Osteocyte (in vitro differentiated cells): Measurements from ENCODE around the gene SAMD1. TPM values are rescaled to one million over a fixed set of nuclear protein-coding genes. Genes with fewer than 3 reads are reported as not detected.
A peak's percentile ranks its signal among the peaks of the same experiment; 100 is the strongest.

Source experiments
- DNase-seq: peaks from one replicate; pipeline ENCODE4 v3.0.0; 2021; ENCODE audit warnings: mixed read lengths; ENCODE audit not compliant: unreplicated experiment; ENCODE audit errors: extremely low spot score
- H3K27ac Mint-ChIP-seq: one replicate; pipeline ENCODE4 v1.8.0; 2021; ENCODE audit warnings: mild to moderate bottlenecking, mixed read lengths; ENCODE audit not compliant: unreplicated experiment
- H3K27me3 Mint-ChIP-seq: one replicate; pipeline ENCODE4 v1.8.0; 2021; ENCODE audit warnings: mixed read lengths; ENCODE audit not compliant: unreplicated experiment
- H3K36me3 Mint-ChIP-seq: one replicate; pipeline ENCODE4 v1.8.0; 2021; ENCODE audit warnings: mixed read lengths; ENCODE audit not compliant: unreplicated experiment
- H3K4me1 Mint-ChIP-seq: one replicate; pipeline ENCODE4 v1.8.0; 2021; ENCODE audit warnings: mixed read lengths; ENCODE audit not compliant: unreplicated experiment
- H3K4me3 Mint-ChIP-seq: one replicate; pipeline ENCODE4 v1.8.0; 2021; ENCODE audit warnings: mild to moderate bottlenecking, moderate library complexity, mixed read lengths; ENCODE audit not compliant: unreplicated experiment
- H3K9me3 Mint-ChIP-seq: one replicate; pipeline ENCODE4 v1.8.0; 2021; ENCODE audit warnings: mixed read lengths; ENCODE audit not compliant: unreplicated experiment
- total RNA-seq: library from RNA; stranded (reverse); gene quantifications from 2 replicates; pipeline ENCODE4 v1.2.1, GENCODE V29; 2021
- TF ChIP-seq, protein P1 (sequence below): fragments of 200-600 bp; sonication (generic); IDR thresholded peaks from 2 replicates; pipeline ENCODE4 v1.5.0; 2021; ENCODE audit warnings: antibody characterized with exemption, mild to moderate bottlenecking, moderate library complexity

The SAMD1 gene
- total RNA-seq, 1 donor from 2014 or later, result 34.9 TPM

DNA sequence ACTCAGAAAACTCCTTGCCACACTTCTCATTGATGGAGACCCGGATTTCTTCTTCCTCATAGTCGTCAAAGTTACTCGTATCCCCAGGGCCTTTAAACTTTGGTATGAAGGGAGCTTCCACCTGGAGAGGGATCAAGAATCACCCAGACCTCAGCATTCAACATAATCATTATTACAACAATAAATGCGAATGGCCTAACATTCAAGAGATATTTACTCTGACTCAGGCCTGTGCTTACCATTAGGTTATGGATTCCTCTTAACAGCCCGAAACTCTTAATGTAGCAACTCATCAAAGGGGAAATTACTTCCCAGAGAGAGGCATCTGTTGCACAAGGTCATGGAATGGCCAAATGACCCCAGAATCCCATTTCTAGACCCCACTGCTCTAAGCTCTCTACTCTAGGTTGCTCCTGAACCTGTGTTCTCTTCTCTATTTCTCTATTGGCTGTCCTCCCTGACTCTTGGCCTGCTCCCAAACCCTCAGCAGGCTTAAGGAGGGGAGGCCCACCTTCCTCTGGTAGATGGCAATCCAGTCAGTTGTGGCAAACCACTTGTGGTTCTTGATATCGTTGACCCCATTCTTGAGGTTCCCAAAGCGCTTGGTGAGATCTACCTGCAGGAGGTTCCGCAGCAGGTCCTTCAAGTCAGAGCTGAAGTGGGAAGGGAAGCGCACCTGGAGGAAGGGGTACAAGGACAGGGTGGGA lies 2.7 kb upstream of the SAMD1 start:
- H3K27ac Mint-ChIP-seq, result no peak overlapping the region
- H3K36me3 Mint-ChIP-seq, result peaks cover 16% of the 10 kb centered on the region
- TF ChIP-seq, protein P1, sequence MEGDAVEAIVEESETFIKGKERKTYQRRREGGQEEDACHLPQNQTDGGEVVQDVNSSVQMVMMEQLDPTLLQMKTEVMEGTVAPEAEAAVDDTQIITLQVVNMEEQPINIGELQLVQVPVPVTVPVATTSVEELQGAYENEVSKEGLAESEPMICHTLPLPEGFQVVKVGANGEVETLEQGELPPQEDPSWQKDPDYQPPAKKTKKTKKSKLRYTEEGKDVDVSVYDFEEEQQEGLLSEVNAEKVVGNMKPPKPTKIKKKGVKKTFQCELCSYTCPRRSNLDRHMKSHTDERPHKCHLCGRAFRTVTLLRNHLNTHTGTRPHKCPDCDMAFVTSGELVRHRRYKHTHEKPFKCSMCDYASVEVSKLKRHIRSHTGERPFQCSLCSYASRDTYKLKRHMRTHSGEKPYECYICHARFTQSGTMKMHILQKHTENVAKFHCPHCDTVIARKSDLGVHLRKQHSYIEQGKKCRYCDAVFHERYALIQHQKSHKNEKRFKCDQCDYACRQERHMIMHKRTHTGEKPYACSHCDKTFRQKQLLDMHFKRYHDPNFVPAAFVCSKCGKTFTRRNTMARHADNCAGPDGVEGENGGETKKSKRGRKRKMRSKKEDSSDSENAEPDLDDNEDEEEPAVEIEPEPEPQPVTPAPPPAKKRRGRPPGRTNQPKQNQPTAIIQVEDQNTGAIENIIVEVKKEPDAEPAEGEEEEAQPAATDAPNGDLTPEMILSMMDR, result no peak
- H3K9me3 Mint-ChIP-seq, result no peaks in the 10 kb centered on the region
- H3K27me3 Mint-ChIP-seq, result no peaks in the 10 kb centered on the region
- peaks cover 15% of the 10 kb centered on the region for H3K4me1 Mint-ChIP-seq
- DNase-seq, result no peak
- H3K4me3 Mint-ChIP-seq, result peak overlapping the region; percentile 18

- Mint-ChIP-seq H3K36me3 (peaks cover 17% of the 10 kb centered on the region), H3K4me1 (peaks cover 15% of the 10 kb centered on the region), H3K9me3 (no peaks in the 10 kb centered on the region), H3K27me3 (no peaks in the 10 kb centered on the region), H3K27ac (peak overlapping the region; percentile 96), H3K4me3 (peak overlapping the region; percentile 98)
- TF ChIP-seq, protein P1, result no peak
- no peak for DNase-seq
Observed at GRCh38 chr19:14091813-14092462, 1.4 kb upstream of the SAMD1 start.

DNA sequence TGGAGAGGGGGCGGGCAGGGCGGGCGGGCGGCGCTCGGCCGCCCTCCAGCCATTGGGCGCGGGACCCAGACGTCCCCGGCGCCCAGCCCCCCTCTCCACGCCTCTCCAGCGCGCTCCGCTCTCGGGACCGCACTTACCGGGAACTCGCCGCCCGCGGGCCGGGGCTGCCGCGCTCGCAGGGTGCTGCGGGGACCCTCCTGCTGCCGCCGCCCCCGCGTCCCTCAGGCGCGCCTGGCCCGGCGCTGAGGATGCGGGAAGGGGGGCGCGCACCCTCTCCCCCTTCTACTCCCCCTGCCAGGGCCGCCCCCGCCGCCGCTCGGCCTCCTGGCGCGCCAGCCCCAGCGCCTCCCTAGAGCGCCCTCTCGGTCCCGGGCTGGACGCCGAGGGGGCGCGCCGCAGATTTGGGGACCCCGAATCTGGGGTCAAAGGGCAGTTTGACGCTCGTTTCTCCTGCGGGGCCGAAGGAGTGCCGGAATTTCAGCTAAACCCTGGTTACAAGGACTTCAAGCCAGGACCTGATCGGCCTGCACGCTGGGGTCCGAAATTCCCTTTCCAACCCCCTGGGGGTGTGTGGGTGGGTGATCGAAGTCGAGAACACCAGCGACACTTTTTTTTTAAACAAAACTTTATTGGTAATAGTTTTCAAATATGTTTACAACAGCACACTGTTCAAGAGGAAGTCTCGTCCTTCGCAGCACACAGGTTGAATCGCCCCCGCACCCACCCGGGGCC lies 696 bp upstream of the SAMD1 start:
- H3K27me3 Mint-ChIP-seq, result no peaks in the 10 kb centered on the region
- peak overlapping the region; percentile 96 for H3K27ac Mint-ChIP-seq
- no peaks in the 10 kb centered on the region for H3K9me3 Mint-ChIP-seq
- H3K36me3 Mint-ChIP-seq, result peaks cover 14% of the 10 kb centered on the region
- TF ChIP-seq, protein P1, result peak; percentile 25
- peak overlapping the region; percentile 98 for H3K4me3 Mint-ChIP-seq
- peaks cover 15% of the 10 kb centered on the region for H3K4me1 Mint-ChIP-seq
- no peak for DNase-seq

DNA sequence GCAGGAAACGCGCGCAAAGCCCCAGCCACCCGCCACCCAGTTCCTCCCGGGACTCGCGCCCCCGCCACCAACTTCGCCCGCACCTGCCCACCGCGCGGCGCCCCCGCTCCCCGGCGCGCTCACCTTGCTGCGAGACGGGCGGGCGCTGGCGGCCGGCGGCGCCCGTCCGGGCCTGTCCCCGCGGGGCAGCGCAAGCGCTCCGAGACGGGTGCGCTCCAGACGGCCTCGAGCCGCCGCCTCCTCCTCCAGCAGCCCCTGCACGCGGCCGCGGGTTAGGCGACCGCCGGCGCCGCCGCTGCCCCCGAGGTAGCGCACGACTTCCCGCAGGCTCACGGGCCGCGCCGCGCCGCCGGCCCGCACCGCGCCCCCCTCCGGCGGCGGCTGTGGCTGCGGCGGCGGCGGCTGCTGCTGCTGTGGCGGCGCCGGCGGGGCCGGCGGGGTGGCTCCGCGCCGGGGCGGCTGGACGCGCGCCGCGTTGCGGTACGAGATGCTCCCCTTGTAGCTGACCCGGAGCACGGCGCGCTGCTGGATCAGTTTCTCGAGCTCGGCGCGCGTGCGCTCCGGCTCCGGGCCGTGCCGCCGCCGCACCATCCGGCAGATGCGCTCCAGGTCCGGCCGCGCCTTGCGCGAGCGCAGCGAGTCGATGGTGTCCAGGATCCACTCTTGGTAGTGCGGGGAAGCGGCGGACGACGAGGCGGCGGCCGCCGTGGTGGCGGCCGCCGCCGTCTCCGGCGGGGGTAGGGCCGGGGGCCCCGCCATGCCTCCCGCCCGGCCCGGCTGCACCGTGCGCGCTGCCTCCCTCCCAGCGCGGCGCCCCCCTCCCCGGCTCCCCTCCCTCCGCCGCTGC lies 666 bp downstream of the SAMD1 start:
- Mint-ChIP-seq H3K4me1 (peaks cover 15% of the 10 kb centered on the region), H3K27me3 (no peaks in the 10 kb centered on the region), H3K27ac (peak overlapping the region; percentile 42), H3K9me3 (no peaks in the 10 kb centered on the region), H3K4me3 (peak overlapping the region; percentile 74), H3K36me3 (peaks cover 14% of the 10 kb centered on the region)
- TF ChIP-seq, protein P1, result no peak
- no peak for DNase-seq
